Hepatocyte (in vitro differentiated cells): ENCODE data around the gene ZNF470.

Experiments used
- CTCF ChIP-seq: fragments of 200-600 bp; sonication (generic); IDR thresholded peaks from 2 replicates; pipeline ENCODE4 v1.5.1; 2016; ENCODE audit warnings: antibody characterized with exemption, mild to moderate bottlenecking; ENCODE audit not compliant: poor library complexity
- EZH2 ChIP-seq: fragments of 200-600 bp; sonication (generic); IDR thresholded peaks from 2 replicates; pipeline ENCODE4 v1.6.1; 2016; ENCODE audit warnings: antibody characterized with exemption, mild to moderate bottlenecking, borderline replicate concordance
- EZH2phosphoT487 ChIP-seq: fragments of 200-600 bp; sonication (generic); IDR thresholded peaks from one replicate; pipeline ENCODE4 v1.6.1; 2018; ENCODE audit warnings: antibody characterized with exemption, mild to moderate bottlenecking, low read depth, moderate library complexity; ENCODE audit not compliant: unreplicated experiment, severe bottlenecking

- TF ChIP-seq CTCF = no peak
- no peak for TF ChIP-seq EZH2
- no peak for TF ChIP-seq EZH2phosphoT487
Observed at GRCh38 chr19:56537442-56537841, 29.8 kb upstream of the ZNF470 start.
